Embryonic facial prominence (tissue), 1 donor: Measurements from ENCODE around the gene SHANK2.

Experiments
- DNase-seq: peaks from one replicate; pipeline ENCODE4 v3.0.0-alpha.2; 2016; ENCODE audit errors: extremely low spot score

Gene SHANK2

GRCh38 chr11:71269603-71270511, 17.5 kb upstream of the SHANK2 start:
- DNase-seq = no peak

- no peak for DNase-seq
Measured at GRCh38 chr11:71268706-71269321, 16.4 kb upstream of the SHANK2 start.

GRCh38 chr11:71267807-71268421, 15.5 kb upstream of the SHANK2 start:
- DNase-seq = no peak

GRCh38 chr11:71266114-71266833, 13.9 kb upstream of the SHANK2 start:
- DNase-seq = no peak

- no peak for DNase-seq
Measured at GRCh38 chr11:71265559-71266092, 13.2 kb upstream of the SHANK2 start.

- no peak for DNase-seq
Measured at GRCh38 chr11:71263386-71263785, 11.0 kb upstream of the SHANK2 start.

GRCh38 chr11:71255800-71256479, 3.6 kb upstream of the SHANK2 start:
- DNase-seq = no peak

- no peak for DNase-seq
Measured at GRCh38 chr11:71255323-71255722, 2.9 kb upstream of the SHANK2 start.

GRCh38 chr11:71253794-71254193, 1.4 kb upstream of the SHANK2 start:
- DNase-seq = no peak

- no peak for DNase-seq
Measured at GRCh38 chr11:71252770-71253730, 673 bp upstream of the SHANK2 start.

- DNase-seq = no peak
Measured at GRCh38 chr11:71251761-71252268, 562 bp downstream of the SHANK2 start.

- no peak for DNase-seq
Measured at GRCh38 chr11:71251151-71251721, 1.1 kb downstream of the SHANK2 start.

GRCh38 chr11:71250523-71251150, 1.7 kb downstream of the SHANK2 start:
- DNase-seq = no peak

- DNase-seq = no peak
Measured at GRCh38 chr11:71249301-71249700, 3.1 kb downstream of the SHANK2 start.

GRCh38 chr11:71248656-71249055, 3.7 kb downstream of the SHANK2 start:
- DNase-seq = no peak

- no peak for DNase-seq
Measured at GRCh38 chr11:71248251-71248570, 4.2 kb downstream of the SHANK2 start.

- DNase-seq = no peak
Measured at GRCh38 chr11:71247551-71248250, 4.7 kb downstream of the SHANK2 start.

- no peak for DNase-seq
Measured at GRCh38 chr11:71246559-71246958, 5.8 kb downstream of the SHANK2 start.
